ENCODE results near the gene TTC33.
"Not testable (repeated sequence)": the region's sequence is repeated elsewhere in the genome, so short reads cannot be mapped to it uniquely, and the experiment has no call there.

TTC33 gene

GRCh38 chr5:40603378-40603777 lies 152.4 kb downstream of the TTC33 start:
- no peak for DNase-seq

GRCh38 chr5:40601198-40601868 lies 154.4 kb downstream of the TTC33 start:
- no peak for DNase-seq

- no peak for DNase-seq
Measured at GRCh38 chr5:40600383-40600782, 155.4 kb downstream of the TTC33 start.

- DNase-seq: no peak
Measured at GRCh38 chr5:40599676-40600075, 156.1 kb downstream of the TTC33 start.

- no peak for DNase-seq
Measured at GRCh38 chr5:40594811-40595210, 160.9 kb downstream of the TTC33 start.

- not testable (repeated sequence) for DNase-seq
Measured at GRCh38 chr5:40591727-40592396, 163.9 kb downstream of the TTC33 start.

GRCh38 chr5:40587376-40587775 lies 168.4 kb downstream of the TTC33 start:
- DNase-seq: no peak

GRCh38 chr5:40585537-40586267 lies 170.1 kb downstream of the TTC33 start:
- no peak for DNase-seq

GRCh38 chr5:40584054-40584453 lies 171.7 kb downstream of the TTC33 start:
- no peak for DNase-seq

- peak; percentile 67 for DNase-seq
Measured at GRCh38 chr5:40578501-40579451, 177.0 kb downstream of the TTC33 start.

- DNase-seq: no peak
Measured at GRCh38 chr5:40577718-40578117, 178.0 kb downstream of the TTC33 start.

- no peak for DNase-seq
Measured at GRCh38 chr5:40575921-40576320, 179.8 kb downstream of the TTC33 start.

- DNase-seq: no peak
Measured at GRCh38 chr5:40575411-40575810, 180.3 kb downstream of the TTC33 start.

GRCh38 chr5:40572937-40573336 lies 182.8 kb downstream of the TTC33 start:
- no peak for DNase-seq

GRCh38 chr5:40572391-40572790 lies 183.4 kb downstream of the TTC33 start:
- no peak for DNase-seq

GRCh38 chr5:40571729-40572128 lies 184.0 kb downstream of the TTC33 start:
- DNase-seq: no peak

GRCh38 chr5:40570408-40571129 lies 185.2 kb downstream of the TTC33 start:
- DNase-seq: no peak

- DNase-seq: no peak
Measured at GRCh38 chr5:40569546-40570270, 186.1 kb downstream of the TTC33 start.

- DNase-seq: no peak
Measured at GRCh38 chr5:40568548-40568947, 187.2 kb downstream of the TTC33 start.

- not testable (repeated sequence) for DNase-seq
Measured at GRCh38 chr5:40563173-40563572, 192.6 kb downstream of the TTC33 start.

GRCh38 chr5:40560474-40561110 lies 195.2 kb downstream of the TTC33 start:
- no peak for DNase-seq

Data from stimulated activated CD8-positive, alpha-beta memory T cell treated with anti-CD3 and anti-CD28 coated beads, Interleukin-4, amount 100 ng/mL, for 48 hours (primary cell).